Activated T-helper 1 cell treated with anti-CD3 and anti-CD28 coated beads, Interleukin-2, amount 50 U/mL, for 16 hours (primary cell): ENCODE data around the gene AGTRAP.

Experiments
- DNase-seq, 2 donors: peaks; one replicate each; pipeline ENCODE4 v3.0.0-alpha.2; 2020; ENCODE audit warnings: low read depth in 1 of 2, low spot score in 1 of 2

The AGTRAP gene

GRCh38 chr1:11761285-11761684 is 25.3 kb downstream of the AGTRAP start:
- DNase-seq, result no peak

DNA sequence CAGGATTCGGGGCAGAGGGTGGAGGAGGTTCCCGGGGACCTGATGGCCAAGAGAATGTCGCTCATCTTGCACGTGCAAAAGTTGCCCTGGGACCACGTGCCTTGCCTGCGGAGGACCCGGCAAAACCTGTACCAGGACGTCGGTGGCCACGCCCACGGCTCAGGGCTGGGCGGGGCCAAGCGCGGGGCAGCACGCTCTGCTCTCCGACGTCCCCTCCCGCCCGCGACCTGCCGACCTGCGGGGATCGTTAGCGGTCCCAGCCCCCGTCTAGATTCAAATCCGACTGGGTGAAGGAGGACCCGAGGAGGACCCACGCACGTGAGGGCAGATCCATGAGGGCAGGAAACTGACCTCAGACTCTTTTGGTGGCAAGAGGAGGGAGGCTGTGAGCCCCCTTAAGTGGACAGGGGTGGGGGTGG is 26.1 kb downstream of the AGTRAP start, which contains the start of gene C1orf167:
Gene C1orf167, plus strand, starts transcription at position 206 of the 419 bp plus-strand sequence. CDS start 2,208 bp downstream, outside the sequence.
- no peak for DNase-seq

GRCh38 chr1:11764115-11764514 is 28.2 kb downstream of the AGTRAP start:
- no peak for DNase-seq

DNA sequence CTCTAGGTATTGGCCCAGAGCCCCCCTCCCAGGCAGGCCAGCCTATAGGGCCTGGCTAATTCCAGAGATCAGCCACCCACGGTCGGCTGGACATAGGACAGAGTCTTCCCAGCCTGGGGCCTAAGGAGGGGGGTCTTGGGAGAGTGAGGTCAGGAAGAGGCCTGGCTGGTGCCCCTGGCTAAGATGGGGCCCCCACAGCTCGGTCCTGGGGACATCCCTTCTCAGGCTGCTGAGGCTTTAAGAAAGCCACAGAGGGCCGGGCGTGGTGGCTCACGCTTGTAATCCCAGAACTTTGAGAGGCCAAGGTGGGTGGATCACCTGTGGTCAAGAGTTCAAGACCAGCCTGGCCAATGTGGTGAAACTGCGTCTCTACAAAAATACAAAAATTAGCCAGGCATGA is 28.6 kb downstream of the AGTRAP start:
- no peak for DNase-seq

GRCh38 chr1:11765661-11766428 is 29.9 kb downstream of the AGTRAP start:
- no peak for DNase-seq

DNA sequence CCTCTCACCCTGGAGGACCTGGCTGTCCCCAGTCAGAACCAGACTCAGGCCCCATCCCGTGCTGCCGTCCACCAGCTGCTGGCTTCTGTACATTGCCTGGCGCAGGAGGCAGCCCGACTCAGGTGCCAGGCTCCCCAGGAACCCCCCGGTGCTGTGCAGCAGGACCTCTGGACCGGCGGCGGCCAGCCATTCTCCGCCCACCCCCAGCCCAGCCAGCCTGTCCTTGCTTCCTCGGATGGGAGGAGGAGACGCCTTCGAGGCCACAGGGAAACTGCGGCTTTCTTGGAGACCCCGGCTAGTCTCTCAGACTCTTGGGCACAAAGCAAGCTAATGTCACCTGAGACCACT is 30.5 kb downstream of the AGTRAP start:
- DNase-seq, result no peak

- DNase-seq, result no peak
These were observed 32.2 kb downstream of the AGTRAP start for GRCh38 chr1:11767922-11768704.

DNA sequence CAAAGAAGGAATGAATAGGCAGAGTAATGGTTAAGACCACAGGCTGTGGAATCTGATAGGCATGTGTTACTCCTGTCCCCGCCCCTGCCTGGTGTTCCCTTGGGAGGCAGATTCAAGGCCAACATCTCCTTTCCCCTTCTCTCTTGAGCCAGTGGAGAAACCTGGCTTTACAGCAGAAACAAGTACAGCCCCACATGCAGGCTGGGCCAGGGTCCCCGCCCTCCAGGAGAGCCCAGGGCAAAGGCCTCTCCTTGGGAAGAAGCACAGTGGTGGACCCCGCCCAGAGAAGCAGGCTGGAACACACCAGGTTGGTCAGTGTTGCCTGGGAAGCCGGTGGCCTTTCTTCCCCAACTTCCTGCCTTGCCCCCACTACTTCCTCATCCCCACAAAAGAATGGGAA is 32.9 kb downstream of the AGTRAP start:
- no peak for DNase-seq

DNA sequence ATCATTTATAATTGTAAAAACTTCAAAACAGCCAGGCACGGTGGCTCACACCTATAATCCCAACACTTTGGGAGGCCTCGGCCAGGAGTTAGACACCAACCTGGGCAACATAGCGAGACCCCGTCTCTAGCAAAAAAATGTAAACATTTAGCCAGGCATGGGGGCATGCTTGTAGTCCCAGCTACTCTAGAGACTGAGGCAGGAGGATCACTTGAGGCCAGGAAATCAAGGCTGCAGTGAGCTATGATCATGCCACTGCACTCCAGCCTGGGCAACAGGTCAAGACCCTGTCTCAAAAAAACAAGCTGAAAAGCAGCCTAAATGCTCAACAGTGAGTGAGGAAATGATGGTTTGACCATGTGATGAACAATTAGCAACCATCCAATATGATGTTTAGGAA is 33.3 kb downstream of the AGTRAP start:
- DNase-seq, result no peak

- DNase-seq, result no peak
These were observed 34.1 kb downstream of the AGTRAP start for GRCh38 chr1:11770011-11770410.

GRCh38 chr1:11771481-11772043 is 35.6 kb downstream of the AGTRAP start:
- no peak for DNase-seq

DNA sequence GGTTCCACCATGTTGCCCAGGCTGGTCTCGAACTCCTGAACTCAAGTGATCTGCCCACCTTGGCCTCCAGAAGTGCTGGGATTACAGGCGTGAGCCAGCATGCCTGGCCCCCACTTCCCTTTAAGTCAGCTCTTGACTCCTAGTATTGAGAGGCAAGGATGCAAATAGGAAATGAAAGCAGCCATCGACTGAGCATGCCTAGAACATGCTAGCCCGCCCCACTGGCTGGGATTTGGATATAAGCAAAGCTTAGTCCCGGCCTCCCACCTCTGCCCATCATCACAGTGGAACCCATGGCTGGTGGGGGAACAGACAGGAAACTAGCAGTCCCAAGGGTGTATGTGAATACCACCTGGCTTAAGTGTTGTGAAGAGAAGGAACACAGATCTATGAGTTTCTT is 36.5 kb downstream of the AGTRAP start:
- no peak for DNase-seq

GRCh38 chr1:11774753-11775152 is 38.8 kb downstream of the AGTRAP start:
- no peak for DNase-seq

GRCh38 chr1:11777658-11778322 is 41.9 kb downstream of the AGTRAP start:
- no peak for DNase-seq

GRCh38 chr1:11778336-11778735 is 42.4 kb downstream of the AGTRAP start:
- no peak for DNase-seq

DNA sequence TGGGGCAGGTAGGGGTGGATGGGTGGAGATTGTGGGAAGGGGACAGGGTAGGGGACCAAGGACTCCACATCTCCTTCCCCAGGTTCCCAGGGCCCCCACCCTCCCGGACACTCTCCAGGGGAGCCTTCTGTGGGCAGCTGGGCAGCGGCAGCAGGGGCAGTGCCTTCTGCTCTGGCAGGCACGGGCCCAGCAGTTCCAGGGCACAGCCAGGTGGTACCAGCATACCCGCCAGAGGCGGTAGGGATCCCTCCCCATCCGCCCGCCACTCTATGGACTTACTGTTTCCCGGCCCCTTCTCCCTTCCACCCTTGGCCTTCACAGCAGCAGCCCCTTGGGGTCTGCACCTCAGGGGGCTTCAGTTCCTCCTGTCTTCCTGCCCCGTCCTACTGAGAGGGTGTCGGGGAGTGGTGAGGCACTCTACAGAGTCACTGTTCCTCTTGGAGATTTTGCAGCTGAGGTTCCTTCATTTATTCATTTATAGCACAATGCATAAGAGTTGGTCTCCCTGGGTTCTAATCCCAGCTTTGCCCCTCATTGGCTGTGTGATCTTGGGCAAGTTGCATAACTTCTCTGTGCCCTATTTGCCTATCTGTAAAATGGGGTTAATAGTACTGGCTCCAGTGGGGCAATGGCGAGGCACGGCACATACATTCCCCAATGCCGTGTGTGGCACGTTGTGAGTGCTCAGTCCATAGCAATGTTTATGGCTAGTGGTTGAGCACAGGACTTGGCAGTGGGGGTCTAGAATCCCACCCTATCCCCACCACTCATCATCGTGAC is 43.1 kb downstream of the AGTRAP start:
- no peak for DNase-seq

DNA sequence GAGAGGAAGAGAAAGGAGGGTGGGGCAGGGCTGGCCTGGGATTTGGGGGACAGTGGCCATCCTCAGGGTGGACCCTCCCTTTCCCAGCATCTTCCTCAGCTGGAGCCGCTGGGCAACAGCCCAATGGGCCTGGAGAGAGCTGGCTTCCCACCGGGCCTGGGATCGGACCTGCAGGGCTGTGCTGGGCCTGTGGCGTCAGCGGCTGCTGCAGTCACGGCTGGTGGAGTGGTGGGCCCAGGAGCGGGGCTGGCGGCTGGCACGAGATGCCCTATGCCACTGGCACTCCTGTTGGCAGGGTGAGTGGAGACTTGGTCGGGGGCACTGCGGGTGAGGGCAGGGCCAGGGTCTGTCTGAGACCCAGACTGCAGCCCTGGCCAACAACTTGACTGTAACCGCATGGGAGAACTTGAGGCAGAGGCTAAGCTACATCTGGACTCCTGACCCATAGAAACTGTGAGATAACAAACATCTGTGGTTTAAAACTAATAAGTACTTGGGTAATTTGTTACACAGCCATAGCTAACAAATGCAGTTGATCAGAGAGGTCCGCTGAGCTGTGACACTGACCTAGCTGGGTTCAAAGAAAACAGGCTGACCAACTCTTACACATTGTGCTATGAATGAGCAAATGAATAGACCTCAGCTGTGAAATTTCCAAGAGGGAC is 43.9 kb downstream of the AGTRAP start:
- DNase-seq, result no peak

DNA sequence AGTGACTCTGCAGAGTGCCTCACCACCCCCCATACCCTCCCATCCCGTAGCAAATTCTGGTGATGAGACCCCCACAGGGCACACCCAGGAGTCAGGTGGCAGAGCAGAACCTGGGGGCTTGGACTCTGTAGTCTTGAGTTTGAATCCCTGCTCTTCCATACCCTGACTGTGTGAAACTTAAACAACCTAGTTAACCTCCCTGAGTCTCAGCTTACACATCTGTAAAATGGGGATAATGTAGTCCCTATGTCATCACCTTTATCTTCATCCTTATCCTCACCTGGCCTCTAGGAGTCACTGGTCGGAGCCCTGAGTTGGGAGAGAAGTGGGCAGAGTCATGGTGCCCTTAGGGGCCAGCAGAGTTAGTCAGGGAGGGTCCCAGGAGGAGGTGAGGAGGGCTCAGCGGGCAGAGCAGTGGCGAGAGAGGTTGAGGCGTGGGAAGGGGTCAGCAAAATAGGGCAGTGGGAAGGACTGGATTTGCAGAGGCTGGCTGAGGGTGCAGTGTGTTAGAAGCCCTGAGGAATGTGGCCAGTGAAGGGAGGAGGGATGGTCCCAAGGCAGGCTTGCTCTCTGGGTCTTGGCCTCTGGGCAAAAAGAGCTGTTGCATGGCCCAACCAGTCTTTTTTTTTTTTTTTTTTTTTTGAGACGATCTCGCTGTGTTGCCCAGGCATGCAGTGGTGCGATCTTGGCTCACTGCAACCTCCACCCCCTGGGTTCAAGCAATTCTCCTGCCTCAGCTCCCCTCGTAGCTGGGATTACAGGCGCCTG is 44.6 kb downstream of the AGTRAP start:
- no peak for DNase-seq

GRCh38 chr1:11781297-11781696 is 45.4 kb downstream of the AGTRAP start:
- DNase-seq, result no peak
